Measurements from ENCODE around the gene CD207.

DNA sequence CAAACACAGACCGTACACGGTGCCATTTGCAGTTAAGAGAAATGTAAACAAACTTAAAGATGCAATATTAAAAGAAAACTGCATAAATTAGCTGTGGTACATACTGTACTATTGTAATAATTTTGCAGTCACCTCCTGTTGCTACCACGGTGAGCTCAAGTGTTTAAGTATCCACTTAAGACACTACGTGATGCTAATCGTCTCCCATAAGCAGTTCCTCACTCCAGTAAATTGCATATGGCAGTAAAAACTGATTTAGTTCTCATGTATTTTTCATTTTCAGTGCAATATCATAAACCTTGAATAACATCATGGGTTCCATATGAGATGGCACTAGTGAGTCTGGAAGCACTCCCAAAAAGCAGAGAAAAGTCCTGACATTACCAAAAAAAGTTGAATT is 29.6 kb downstream of the CD207 start:
- TF ChIP-seq, protein P1, sequence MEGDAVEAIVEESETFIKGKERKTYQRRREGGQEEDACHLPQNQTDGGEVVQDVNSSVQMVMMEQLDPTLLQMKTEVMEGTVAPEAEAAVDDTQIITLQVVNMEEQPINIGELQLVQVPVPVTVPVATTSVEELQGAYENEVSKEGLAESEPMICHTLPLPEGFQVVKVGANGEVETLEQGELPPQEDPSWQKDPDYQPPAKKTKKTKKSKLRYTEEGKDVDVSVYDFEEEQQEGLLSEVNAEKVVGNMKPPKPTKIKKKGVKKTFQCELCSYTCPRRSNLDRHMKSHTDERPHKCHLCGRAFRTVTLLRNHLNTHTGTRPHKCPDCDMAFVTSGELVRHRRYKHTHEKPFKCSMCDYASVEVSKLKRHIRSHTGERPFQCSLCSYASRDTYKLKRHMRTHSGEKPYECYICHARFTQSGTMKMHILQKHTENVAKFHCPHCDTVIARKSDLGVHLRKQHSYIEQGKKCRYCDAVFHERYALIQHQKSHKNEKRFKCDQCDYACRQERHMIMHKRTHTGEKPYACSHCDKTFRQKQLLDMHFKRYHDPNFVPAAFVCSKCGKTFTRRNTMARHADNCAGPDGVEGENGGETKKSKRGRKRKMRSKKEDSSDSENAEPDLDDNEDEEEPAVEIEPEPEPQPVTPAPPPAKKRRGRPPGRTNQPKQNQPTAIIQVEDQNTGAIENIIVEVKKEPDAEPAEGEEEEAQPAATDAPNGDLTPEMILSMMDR (IDR thresholded peaks at IDR 0.05) = no peak
- TF ChIP-seq EP300 (IDR thresholded peaks at IDR 0.05) (no peak), POLR2A (IDR thresholded peaks at IDR 0.05) (no peak), POLR2AphosphoS5 (IDR thresholded peaks at IDR 0.05) (no peak)

All from gastroesophageal sphincter (tissue), 3 donors.